ENCODE results near the gene SLC23A2. TPM values are rescaled to one million over a fixed set of nuclear protein-coding genes. Genes with fewer than 3 reads are reported as not detected.

Gene SLC23A2
- 10 to 100 TPM in 1 of 4 donors, 1 to 10 TPM in 3; 4.6 to 15.2 (median 7.9) TPM for total RNA-seq

- H3K4me3 ChIP-seq (ENCODE audit: low read depth, poor library complexity, severe bottlenecking), result peak within 1 kb of the TSS; percentile 71
- intact Hi-C loops (cut with DNase I; ENCODE audit: low total_unique reads), result no loop called here
- TF ChIP-seq CTCF (IDR thresholded peaks at IDR 0.05), result no peak
- DNase-seq (ENCODE audit: low spot score in 2 of 2), result no peak
- WGBS, 2 donors, result 2 to 3% methylated on average over 16 to 31 of the region's 88 CpGs
Observed at GRCh38 chr20:5001174-5002076, at the start of gene SLC23A2. SLC23A2 (minus strand) TSS chr20:5001510; CDS start chr20:4932562, 68,948 bp downstream.

GRCh38 chr20:5046656-5047339 is 45.5 kb upstream of the SLC23A2 start:
- 74 to 80% methylated on average over 8 of the region's 8 CpGs for WGBS, 2 donors
- TF ChIP-seq CTCF (IDR thresholded peaks at IDR 0.05) (no peak), POLR2A (IDR thresholded peaks at IDR 0.05) (no peak)
- no peak overlapping the region for H3K4me3 ChIP-seq (ENCODE audit: low read depth, poor library complexity, severe bottlenecking)
- DNase-seq (ENCODE audit: low spot score in 2 of 2), result no peak
- intact Hi-C loops (cut with DNase I; ENCODE audit: low total_unique reads), result no loop called here

GRCh38 chr20:5045906-5046305 is 44.6 kb upstream of the SLC23A2 start:
- DNase-seq (ENCODE audit: low spot score in 2 of 2), result no peak
- 73 to 77% methylated on average over 3 of the region's 3 CpGs for WGBS, 2 donors
- TF ChIP-seq POLR2A (IDR thresholded peaks at IDR 0.05), result no peak
- TF ChIP-seq CTCF (IDR thresholded peaks at IDR 0.05), result no peak
- intact Hi-C loops (cut with DNase I; ENCODE audit: low total_unique reads), result no loop called here
- H3K4me3 ChIP-seq (ENCODE audit: low read depth, poor library complexity, severe bottlenecking), result no peak overlapping the region

GRCh38 chr20:5044075-5044620 is 42.8 kb upstream of the SLC23A2 start:
- no peak for DNase-seq (ENCODE audit: low spot score in 2 of 2)
- intact Hi-C loops (cut with DNase I; ENCODE audit: low total_unique reads), result no loop called here
- no peak overlapping the region for H3K4me3 ChIP-seq (ENCODE audit: low read depth, poor library complexity, severe bottlenecking)
- TF ChIP-seq CTCF (IDR thresholded peaks at IDR 0.05), result no peak
- TF ChIP-seq POLR2A (IDR thresholded peaks at IDR 0.05), result no peak
- 86 to 92% methylated on average over 10 of the region's 10 CpGs for WGBS, 2 donors

- H3K4me3 ChIP-seq (ENCODE audit: low read depth, poor library complexity, severe bottlenecking), result no peak overlapping the region
- no peak for TF ChIP-seq POLR2A (IDR thresholded peaks at IDR 0.05)
- no peak for TF ChIP-seq CTCF (IDR thresholded peaks at IDR 0.05)
- intact Hi-C loops (cut with DNase I; ENCODE audit: low total_unique reads), result no loop called here
- DNase-seq (ENCODE audit: low spot score in 2 of 2), result no peak
- 37 to 47% methylated on average over 3 of the region's 3 CpGs for WGBS, 2 donors
Observed at GRCh38 chr20:5041433-5041832, 40.1 kb upstream of the SLC23A2 start.
